Activated naive CD4-positive, alpha-beta T cell treated with anti-CD3 and anti-CD28 coated beads, Interleukin-2, amount 50 U/mL, for 16 hours (primary cell): ENCODE measurements around the gene TBX10.
"Not testable (repeated sequence)": the region's sequence is repeated elsewhere in the genome, so short reads cannot be mapped to it uniquely, and the experiment has no call there.

Experiments
- DNase-seq: peaks from one replicate; pipeline ENCODE4 v3.0.0-alpha.2; 2020

The TBX10 gene

DNA sequence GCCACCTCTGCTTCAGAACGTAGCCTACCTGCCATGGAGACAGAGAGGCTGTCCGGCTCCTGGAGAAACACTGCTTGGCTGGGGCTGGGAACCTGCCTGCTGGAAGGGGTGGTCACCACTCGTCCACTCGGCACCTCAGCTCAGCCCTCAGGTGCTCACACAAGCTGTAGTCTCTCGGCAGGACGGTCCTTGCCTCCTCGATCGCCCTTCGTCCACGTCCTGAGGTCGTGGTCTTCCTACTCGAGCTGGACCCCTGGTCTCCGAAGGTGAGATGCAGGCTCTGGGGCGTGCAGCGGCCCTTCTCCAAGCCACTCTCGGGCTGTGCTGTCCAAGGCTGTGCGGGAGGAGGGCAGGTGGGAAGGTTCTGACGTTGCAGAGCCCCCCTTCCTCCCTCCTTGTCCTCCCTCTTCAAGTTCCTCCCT lies at the start of gene TBX10:
Gene TBX10 (minus strand): TSS at position 326 of the 422 bp plus-strand sequence. CDS start 291 bp downstream, at position 35.
- DNase-seq: no peak

- no peak for DNase-seq
Observed at GRCh38 chr11:67689178-67689577, 49.6 kb upstream of the TBX10 start.

- DNase-seq: no peak
Observed at GRCh38 chr11:67687986-67688385, 48.4 kb upstream of the TBX10 start.

GRCh38 chr11:67685641-67686332 lies 46.2 kb upstream of the TBX10 start:
- not testable (repeated sequence) for DNase-seq

DNA sequence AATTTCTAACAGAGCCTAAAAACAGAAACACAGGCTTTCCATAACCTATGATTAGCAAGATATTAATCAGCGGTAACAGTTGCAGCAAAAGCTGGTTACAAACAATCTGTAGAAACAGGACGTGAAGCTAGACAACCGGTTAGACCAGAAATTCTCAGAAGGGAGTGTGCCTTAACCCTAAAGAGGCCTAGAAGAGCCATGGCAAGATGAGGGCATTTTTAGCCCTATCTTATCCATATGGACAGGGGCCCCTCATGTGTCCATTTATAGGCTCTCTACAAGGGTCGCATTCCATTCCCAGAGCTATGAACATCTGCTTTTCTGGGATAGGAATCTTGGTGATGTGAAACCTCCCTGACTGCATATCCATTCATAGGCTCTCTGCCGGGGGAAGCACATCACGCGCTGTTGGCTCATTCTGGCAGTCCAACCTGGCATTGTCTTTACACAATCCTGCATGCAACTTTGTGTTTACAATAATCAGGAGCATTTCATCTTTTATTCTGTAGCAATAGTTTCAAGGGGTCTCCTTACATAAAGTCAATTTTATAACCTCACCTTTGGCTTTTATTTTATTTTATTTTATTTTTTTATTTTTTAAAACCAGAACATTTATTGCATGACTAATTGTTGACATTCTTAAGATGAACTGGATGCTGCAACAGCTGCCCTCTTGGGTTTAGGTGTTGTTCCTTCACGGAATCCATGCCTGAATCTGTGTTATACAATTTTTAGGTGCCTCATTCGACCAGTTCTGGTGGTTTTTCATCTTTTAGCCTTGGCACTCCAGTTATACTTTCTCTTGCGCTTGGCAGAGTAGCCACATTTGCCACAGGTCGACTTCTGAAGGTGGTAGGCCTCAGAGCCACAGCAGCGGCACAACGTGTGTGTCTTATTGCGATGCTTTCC lies 42.8 kb upstream of the TBX10 start:
- not testable (repeated sequence) for DNase-seq

- no peak for DNase-seq
Observed at GRCh38 chr11:67680696-67681470, 41.3 kb upstream of the TBX10 start.

DNA sequence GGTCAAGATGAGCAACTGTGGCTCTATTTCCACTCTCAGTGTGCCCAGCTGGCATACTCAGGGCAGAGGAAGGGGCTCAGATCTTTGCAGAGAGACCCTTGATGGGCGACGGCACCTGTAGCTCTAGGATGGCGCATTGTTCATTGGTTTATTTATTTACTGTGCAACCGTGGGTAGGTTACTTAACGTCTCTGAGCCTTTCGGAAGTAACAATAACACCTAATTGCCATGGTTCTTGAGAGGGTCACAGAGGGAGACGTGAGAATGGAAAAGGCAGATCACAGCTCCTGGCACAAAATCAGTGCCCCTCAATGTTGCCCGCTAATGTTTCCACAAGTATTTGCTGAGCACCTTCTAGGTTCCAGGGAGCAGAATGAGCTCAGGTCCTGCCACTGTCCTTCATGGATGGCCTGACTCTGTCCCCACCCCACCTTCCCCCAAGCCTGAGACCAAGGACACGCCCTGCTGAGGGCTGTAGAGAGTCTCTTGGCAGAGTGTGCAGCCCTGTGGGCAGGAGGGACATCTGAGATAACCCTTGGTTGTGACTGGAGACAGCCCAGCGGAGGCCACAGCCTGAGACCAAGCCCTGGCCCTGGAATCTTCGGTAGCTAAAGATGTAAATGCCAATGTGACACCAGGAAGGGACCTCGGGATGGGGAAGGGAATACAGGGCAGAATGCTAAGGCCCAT lies 35.6 kb upstream of the TBX10 start:
- no peak for DNase-seq

GRCh38 chr11:67674442-67674871 lies 34.9 kb upstream of the TBX10 start, which contains the start of gene ALDH3B2:
TSS of gene ALDH3B2 (minus strand) at chr11:67674623. CDS start at chr11:67666935, 7,688 bp downstream.
- DNase-seq: no peak

DNA sequence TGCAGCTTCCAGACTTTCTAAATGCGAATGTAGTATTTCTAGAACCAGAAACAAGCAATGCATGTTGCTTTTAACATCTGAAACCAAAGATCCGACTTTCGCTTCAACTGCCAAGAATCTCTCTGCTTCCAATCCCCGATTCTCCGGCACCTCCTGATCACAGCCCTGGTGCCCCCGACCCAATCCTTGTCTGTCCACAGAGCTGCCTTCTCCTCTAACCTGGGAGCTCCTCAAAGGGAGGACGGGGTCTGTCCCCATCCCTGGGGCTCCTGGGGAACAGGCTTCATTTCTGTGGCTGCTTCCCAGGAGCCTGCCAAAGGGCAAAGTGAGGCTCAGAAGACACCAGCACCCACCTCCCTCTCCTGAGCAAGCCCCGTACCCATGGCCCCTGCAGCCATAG lies 34.3 kb upstream of the TBX10 start:
- DNase-seq: no peak

DNA sequence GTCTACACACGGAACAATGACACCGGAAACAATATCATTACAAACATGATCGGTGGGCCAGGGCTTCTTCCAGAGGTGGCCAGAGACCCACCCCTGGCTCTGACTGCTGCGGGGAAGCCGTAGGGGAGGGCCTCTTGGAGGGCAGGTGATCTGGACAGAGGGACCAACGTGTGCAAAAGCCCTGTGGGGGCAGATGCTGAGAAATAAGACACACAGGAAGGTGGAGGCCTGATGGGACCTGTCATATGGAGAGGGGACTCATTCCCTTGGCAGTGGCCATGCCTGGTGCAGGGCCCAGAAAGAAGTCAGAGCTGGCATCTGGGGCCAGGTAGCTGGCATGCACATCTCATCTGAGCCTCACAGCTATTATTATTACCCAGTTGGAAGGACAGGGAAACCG lies 33.8 kb upstream of the TBX10 start:
- no peak for DNase-seq

GRCh38 chr11:67671211-67671520 lies 31.6 kb upstream of the TBX10 start:
- no peak for DNase-seq

- no peak for DNase-seq
Observed at GRCh38 chr11:67670316-67671210, 31.0 kb upstream of the TBX10 start.

DNA sequence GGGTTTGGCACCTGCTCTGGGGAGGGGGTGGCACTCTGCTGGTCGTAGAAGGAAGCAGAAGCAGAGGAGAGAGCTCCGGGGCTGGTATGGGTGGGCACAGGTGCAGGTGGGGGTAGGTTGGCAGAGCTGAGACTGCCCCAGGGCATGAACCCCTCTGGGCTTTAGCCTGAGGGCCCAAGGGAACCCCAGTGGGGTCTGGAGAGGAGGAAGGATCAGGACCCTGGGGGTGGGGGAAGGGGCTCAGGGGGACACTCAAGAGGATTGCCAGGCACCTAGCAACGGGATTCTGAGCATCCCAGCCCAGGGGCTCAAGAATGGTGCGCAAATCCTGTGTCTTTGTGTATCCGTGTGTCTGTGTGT lies 28.6 kb upstream of the TBX10 start:
- no peak for DNase-seq

DNA sequence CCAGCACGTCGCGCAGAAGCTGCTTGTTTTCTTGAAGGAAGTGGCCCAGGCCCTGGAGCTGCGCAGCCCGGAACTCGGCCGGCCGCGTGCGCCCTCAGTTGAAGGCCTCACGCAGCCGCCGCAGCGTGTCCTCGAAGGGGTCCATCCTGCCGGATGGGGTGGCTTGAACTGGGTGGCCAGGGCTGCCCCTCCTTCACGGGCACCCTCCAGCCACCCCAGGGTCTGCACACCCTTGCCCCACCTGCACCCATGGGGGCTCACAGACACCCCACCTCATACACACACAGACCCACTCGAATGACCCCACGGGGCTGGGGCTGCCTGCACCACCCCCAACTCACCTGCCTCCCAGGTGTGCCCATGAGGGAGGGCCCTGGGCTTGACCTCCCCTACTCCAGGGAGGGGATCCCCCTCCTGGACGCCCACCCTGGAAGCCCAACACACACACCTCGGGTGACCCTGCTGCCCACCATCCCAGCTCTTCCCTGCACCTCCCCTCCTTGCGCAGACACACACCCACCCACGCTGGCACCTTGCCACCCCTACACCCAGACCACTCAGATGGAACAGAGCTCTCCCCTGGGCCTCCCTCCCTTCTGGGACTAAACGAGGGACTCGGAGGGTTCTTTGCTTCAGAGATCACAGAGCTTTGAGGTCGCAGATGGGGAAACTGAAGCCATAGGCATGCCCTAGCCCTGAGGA lies 28.1 kb upstream of the TBX10 start:
- no peak for DNase-seq

GRCh38 chr11:67666676-67667489 lies 27.3 kb upstream of the TBX10 start:
- DNase-seq: no peak

DNA sequence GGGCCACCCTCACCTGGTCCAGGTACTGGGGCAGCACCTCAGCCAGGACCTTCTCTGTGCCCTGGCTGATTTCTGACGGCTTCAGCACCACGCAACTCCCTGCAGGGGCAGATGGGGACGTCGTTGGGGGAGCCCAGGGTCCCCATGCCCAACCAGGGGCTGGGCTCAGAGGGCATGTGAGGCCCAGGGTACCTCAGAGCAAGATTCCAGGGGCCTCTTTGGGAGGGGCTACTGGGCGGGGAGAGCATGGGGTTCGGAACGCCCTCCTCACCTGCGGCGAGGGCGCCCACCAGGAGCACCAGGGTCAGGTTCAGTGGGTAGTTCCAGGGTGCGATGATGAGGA lies 26.7 kb upstream of the TBX10 start:
- DNase-seq: no peak

DNA sequence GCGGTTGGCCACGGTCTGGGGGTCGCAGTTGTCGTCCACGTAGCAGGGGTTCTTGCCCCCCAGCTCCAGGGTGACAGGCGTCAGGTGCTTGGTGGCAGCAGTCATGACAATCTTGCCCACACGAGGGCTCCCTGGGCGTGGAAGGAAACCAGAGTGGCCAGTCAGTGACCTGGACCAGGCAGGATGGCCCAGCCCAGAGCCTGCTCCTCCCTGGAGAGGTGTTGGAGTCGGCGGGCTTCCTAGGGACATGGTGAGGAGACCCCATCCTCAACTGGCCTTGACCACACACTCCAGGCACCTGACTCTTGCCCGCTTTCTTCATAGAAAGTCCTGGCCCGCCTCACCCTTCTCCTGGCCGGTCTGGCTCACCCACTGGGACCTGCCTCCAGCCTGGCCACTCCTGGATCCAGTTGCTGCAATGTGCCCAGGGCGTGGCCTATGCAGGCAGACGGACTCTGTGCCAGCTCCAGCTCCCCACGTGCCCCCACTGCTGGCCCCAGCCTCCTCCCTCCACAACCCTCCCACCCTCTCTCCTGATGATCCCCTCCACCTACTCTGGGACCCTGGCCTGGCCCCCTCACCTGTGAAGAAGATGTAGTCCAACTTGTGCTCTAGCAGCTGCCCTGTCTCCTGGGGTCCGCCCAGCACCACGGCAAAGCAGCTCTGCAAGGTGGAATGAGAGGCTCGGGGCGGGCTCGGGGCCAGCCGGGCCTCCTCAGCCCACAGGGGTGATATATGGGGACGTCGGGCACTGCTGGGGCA lies 26.2 kb upstream of the TBX10 start:
- no peak for DNase-seq

GRCh38 chr11:67664696-67665540 lies 25.4 kb upstream of the TBX10 start:
- no peak for DNase-seq

GRCh38 chr11:67664213-67664585 lies 24.6 kb upstream of the TBX10 start:
- DNase-seq: no peak
